ENCODE results near the gene PLPPR4. TPM values are rescaled to one million over a fixed set of nuclear protein-coding genes. Genes with fewer than 3 reads are reported as not detected.

Gene PLPPR4
- total RNA-seq: 7.2 TPM

- Histone ChIP-seq H3K4me3 (peak within 1 kb of the TSS; percentile 44 to 64), H3K36me3 (no peaks in the 10 kb centered on the region), H3K27ac (no peak within 1 kb of the TSS), H3K4me1 (no peaks in the 10 kb centered on the region), H3K27me3 (peaks cover 7% of the 10 kb centered on the region), H3K9me3 (no peaks in the 10 kb centered on the region)
- no peak for TF ChIP-seq CTCF (IDR thresholded peaks at IDR 0.05)
- intact Hi-C loops (cut with DNase I): no loop called here
- peak in 1 of 2 donors; percentile 64 for DNase-seq (ENCODE audit: low spot score in 2 of 2)
Measured at GRCh38 chr1:99264201-99265021, at the start of gene PLPPR4. Gene PLPPR4, plus strand, starts transcription at chr1:99264492. Its CDS starts 102 bp downstream, at chr1:99264594.

GRCh38 chr1:99216956-99217355 is 47.3 kb upstream of the PLPPR4 start:
- H3K27ac ChIP-seq: no peak overlapping the region
- H3K9me3 ChIP-seq: no peaks in the 10 kb centered on the region
- H3K27me3 ChIP-seq: no peaks in the 10 kb centered on the region
- DNase-seq (ENCODE audit: low spot score in 2 of 2): no peak
- TF ChIP-seq CTCF (IDR thresholded peaks at IDR 0.05): no peak
- no peak overlapping the region for H3K4me3 ChIP-seq
- intact Hi-C loops (cut with DNase I): no loop called here
- no peaks in the 10 kb centered on the region for H3K36me3 ChIP-seq
- no peaks in the 10 kb centered on the region for H3K4me1 ChIP-seq

GRCh38 chr1:99217599-99217998 is 46.7 kb upstream of the PLPPR4 start:
- no peak for DNase-seq (ENCODE audit: low spot score in 2 of 2)
- no peaks in the 10 kb centered on the region for H3K27me3 ChIP-seq
- TF ChIP-seq CTCF (IDR thresholded peaks at IDR 0.05): no peak
- H3K9me3 ChIP-seq: no peaks in the 10 kb centered on the region
- no peaks in the 10 kb centered on the region for H3K36me3 ChIP-seq
- H3K4me1 ChIP-seq: no peaks in the 10 kb centered on the region
- H3K27ac ChIP-seq: no peak overlapping the region
- no peak overlapping the region for H3K4me3 ChIP-seq
- intact Hi-C loops (cut with DNase I): no loop called here

DNA sequence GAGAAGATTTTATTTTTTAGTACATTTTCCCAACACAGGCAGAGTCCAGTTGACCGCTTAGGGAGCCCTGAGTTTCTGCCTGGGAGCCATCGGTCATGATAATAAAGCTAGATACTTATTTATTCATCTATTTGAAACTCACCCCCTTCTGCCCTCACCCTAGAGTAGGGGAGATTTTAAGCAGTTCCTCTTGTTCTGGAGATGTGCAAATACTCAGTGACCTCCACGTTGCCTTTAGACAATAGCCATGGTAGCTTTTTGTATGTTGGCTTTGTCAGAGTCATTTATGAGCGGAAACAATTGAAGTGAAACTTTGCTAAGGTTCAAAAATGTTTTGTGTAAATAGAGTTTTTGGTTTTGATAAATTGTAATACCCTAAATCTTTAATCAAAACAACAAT is 45.7 kb upstream of the PLPPR4 start:
- no peak overlapping the region for H3K4me3 ChIP-seq
- no peaks in the 10 kb centered on the region for H3K9me3 ChIP-seq
- DNase-seq (ENCODE audit: low spot score in 2 of 2): no peak
- no peak for TF ChIP-seq CTCF (IDR thresholded peaks at IDR 0.05)
- H3K36me3 ChIP-seq: no peaks in the 10 kb centered on the region
- H3K27ac ChIP-seq: no peak overlapping the region
- no peaks in the 10 kb centered on the region for H3K27me3 ChIP-seq
- intact Hi-C loops (cut with DNase I): no loop called here
- no peaks in the 10 kb centered on the region for H3K4me1 ChIP-seq

DNA sequence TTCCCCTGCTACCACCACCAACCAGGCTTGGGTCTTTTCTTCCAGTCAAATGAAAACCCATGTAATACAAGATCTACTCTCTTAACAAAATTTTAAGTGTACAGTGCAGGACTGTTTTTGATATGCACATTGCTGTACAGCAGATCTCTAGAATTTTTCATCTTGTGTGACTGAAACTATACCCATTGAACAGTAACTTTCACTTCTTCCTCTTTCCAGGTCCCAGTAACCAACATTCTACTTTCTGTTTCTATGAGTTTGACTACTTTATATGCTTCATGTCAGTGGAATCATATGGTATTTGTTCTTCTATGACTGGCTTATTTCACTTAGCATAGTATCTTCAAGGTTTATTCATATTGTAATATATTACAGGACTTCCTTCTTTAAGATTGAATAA is 45.3 kb upstream of the PLPPR4 start:
- H3K27me3 ChIP-seq: no peaks in the 10 kb centered on the region
- no peaks in the 10 kb centered on the region for H3K36me3 ChIP-seq
- no peaks in the 10 kb centered on the region for H3K9me3 ChIP-seq
- no peak for TF ChIP-seq CTCF (IDR thresholded peaks at IDR 0.05)
- H3K27ac ChIP-seq: no peak overlapping the region
- H3K4me3 ChIP-seq: no peak overlapping the region
- no peaks in the 10 kb centered on the region for H3K4me1 ChIP-seq
- intact Hi-C loops (cut with DNase I): no loop called here
- DNase-seq (ENCODE audit: low spot score in 2 of 2): no peak

All from ascending aorta (tissue), 2 donors.